SU-DHL-6 (cell line): ENCODE data around the gene TMEM52.

Source experiments
- EZH2phosphoT487 ChIP-seq: fragments of 200-600 bp; sonication (generic), shearing (Covaris generic); conservative IDR thresholded peaks from 2 replicates; pipeline ENCODE4 v1.6.1; 2018; ENCODE audit warnings: mild to moderate bottlenecking, antibody characterized with exemption, low read length, moderate library complexity, mixed read lengths
- TF ChIP-seq, protein P1 (sequence below): fragments of 200-600 bp; sonication (generic); IDR thresholded peaks from one replicate; pipeline ENCODE4 v1.5.1; 2017; ENCODE audit warnings: antibody characterized with exemption, mild to moderate bottlenecking, low read length, moderate library complexity; ENCODE audit not compliant: insufficient read depth, poor library complexity, severe bottlenecking

DNA sequence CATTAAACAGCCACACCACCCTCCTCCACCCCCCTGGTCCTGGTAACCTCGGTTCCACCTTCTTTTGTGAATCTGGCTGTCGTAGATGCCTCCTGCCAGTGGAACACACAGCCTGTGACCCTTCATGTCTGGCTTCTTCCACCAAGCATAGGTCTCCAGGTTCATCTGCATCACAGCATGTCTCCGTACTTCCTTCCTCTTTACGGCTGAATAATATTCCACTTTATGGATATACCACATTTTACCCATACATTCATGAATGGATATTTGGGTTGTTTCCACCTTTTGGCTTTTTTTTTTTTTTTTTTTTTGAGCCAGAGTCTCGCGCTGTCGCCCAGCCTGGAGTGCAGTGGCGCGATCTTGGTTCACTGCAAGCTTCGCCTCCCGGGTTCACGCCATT is 15.9 kb downstream of the TMEM52 start:
- TF ChIP-seq, protein P1, sequence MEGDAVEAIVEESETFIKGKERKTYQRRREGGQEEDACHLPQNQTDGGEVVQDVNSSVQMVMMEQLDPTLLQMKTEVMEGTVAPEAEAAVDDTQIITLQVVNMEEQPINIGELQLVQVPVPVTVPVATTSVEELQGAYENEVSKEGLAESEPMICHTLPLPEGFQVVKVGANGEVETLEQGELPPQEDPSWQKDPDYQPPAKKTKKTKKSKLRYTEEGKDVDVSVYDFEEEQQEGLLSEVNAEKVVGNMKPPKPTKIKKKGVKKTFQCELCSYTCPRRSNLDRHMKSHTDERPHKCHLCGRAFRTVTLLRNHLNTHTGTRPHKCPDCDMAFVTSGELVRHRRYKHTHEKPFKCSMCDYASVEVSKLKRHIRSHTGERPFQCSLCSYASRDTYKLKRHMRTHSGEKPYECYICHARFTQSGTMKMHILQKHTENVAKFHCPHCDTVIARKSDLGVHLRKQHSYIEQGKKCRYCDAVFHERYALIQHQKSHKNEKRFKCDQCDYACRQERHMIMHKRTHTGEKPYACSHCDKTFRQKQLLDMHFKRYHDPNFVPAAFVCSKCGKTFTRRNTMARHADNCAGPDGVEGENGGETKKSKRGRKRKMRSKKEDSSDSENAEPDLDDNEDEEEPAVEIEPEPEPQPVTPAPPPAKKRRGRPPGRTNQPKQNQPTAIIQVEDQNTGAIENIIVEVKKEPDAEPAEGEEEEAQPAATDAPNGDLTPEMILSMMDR = no peak
- no peak for TF ChIP-seq EZH2phosphoT487
